Ascending aorta (tissue), 2 donors: ENCODE results near the gene PYDC1. TPM values are rescaled to one million over a fixed set of nuclear protein-coding genes. Genes with fewer than 3 reads are reported as not detected.

Experiments
- DNase-seq, 2 donors: peaks; one replicate each; pipeline ENCODE4 v3.0.0-alpha.2; 2019; ENCODE audit warnings: low spot score in 2 of 2
- H3K27ac ChIP-seq, 2 donors: fragments of 200-600 bp; sonication (generic); one replicate each; pipeline ENCODE4 v1.5.1; 2016 to 2017; ENCODE audit warnings: mild to moderate bottlenecking in 1 of 2
- H3K27me3 ChIP-seq: fragments of 200-600 bp; sonication (generic); one replicate; pipeline ENCODE4 v1.5.1; 2017
- H3K36me3 ChIP-seq, 2 donors: fragments of 200-600 bp; sonication (generic); one replicate each; pipeline ENCODE4 v1.5.1; 2016
- H3K4me1 ChIP-seq, 2 donors: fragments of 200-600 bp; sonication (generic); one replicate each; pipeline ENCODE4 v1.5.1; 2016 to 2017; ENCODE audit warnings: mild to moderate bottlenecking in 1 of 2
- H3K4me3 ChIP-seq, 2 donors: fragments of 200-600 bp; sonication (generic); one replicate each; pipeline ENCODE4 v1.5.1; 2016 to 2017; ENCODE audit warnings: mild to moderate bottlenecking in 1 of 2
- H3K9me3 ChIP-seq, 2 donors: fragments of 200-600 bp; sonication (generic); one replicate each; pipeline ENCODE4 v1.5.1; 2016
- intact Hi-C: fragments of 100-400 bp; cut with DNase I; formaldehyde crosslinking; loops from one replicate; pipeline ENCODE4 v1.15.1; 2023
- total RNA-seq: library from RNA; depleted of rRNA; stranded (reverse); fragments of >200 nt; gene quantifications from one replicate; pipeline ENCODE4 v1.1.0, GENCODE V29; 2016
- TF ChIP-seq, protein P1 (sequence below), 3 experiments: fragments of 200-600 bp in 2 of 3; fragments of 450-650 bp in 1 of 3; sonication (generic) in 2 of 3; IDR thresholded peaks; one replicate each; pipeline ENCODE4 v1.5.1; 2016 to 2019; ENCODE audit warnings: antibody characterized with exemption in 3 of 3, mild to moderate bottlenecking in 1 of 3, moderate library complexity in 1 of 3

Gene PYDC1
- total RNA-seq, 1 donor from 2014 or later = not detected

DNA sequence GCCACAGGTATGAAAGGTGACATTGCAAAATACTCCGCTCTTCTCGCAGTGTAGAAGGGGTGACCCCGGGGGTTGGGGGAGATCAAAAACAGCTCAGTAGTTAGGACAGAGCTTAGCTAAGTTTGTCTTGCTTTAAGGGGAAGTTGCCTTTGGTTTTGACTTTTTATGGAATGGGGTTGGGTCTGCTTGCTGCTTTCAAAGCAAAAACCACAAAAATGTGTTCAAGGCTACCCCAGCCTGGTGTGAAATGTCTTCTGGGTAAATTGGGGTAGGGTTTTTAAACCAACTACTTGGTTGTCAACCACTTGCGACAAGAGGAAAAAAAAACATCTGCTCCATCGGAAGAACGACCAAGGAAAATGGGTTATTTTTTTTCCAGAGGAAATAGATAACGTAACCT is 30.8 kb downstream of the PYDC1 start:
- Histone ChIP-seq H3K9me3 (no peaks in the 10 kb centered on the region), H3K27me3 (no peaks in the 10 kb centered on the region), H3K4me1 (peaks cover 5 to 27% of the 10 kb centered on the region in 2 donors), H3K36me3 (peaks cover 87 to 90% of the 10 kb centered on the region in 2 donors), H3K4me3 (no peak overlapping the region), H3K27ac (no peak overlapping the region)
- intact Hi-C loops = no loop called here
- TF ChIP-seq, protein P1, sequence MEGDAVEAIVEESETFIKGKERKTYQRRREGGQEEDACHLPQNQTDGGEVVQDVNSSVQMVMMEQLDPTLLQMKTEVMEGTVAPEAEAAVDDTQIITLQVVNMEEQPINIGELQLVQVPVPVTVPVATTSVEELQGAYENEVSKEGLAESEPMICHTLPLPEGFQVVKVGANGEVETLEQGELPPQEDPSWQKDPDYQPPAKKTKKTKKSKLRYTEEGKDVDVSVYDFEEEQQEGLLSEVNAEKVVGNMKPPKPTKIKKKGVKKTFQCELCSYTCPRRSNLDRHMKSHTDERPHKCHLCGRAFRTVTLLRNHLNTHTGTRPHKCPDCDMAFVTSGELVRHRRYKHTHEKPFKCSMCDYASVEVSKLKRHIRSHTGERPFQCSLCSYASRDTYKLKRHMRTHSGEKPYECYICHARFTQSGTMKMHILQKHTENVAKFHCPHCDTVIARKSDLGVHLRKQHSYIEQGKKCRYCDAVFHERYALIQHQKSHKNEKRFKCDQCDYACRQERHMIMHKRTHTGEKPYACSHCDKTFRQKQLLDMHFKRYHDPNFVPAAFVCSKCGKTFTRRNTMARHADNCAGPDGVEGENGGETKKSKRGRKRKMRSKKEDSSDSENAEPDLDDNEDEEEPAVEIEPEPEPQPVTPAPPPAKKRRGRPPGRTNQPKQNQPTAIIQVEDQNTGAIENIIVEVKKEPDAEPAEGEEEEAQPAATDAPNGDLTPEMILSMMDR (IDR thresholded peaks at IDR 0.05) = no peak
- DNase-seq = no peak

DNA sequence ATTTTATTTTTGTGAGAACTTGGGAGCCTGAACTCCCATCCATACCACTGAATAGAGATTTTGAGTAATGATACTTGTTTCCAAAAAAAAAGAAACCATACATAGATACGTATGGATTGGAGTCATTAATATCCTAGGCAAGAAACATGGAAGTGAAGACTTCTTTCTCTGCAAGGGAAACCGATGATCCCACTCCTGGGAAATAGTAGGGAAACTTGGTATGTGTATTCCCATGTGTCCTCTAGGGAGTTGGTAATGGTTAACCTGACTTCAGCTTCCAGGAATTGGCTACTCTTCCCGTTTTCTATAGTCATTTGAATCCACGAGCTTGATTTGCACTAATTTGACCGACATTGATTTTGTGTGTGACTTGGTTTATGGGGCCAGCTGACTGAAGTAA is 31.6 kb downstream of the PYDC1 start:
- H3K9me3 ChIP-seq = no peaks in the 10 kb centered on the region
- no peak overlapping the region for H3K27ac ChIP-seq
- TF ChIP-seq, protein P1 (IDR thresholded peaks at IDR 0.05) = no peak
- peaks cover 78 to 82% of the 10 kb centered on the region in 2 donors for H3K36me3 ChIP-seq
- peaks cover 5 to 28% of the 10 kb centered on the region in 2 donors for H3K4me1 ChIP-seq
- H3K27me3 ChIP-seq = no peaks in the 10 kb centered on the region
- intact Hi-C loops = no loop called here
- no peak overlapping the region for H3K4me3 ChIP-seq
- no peak for DNase-seq

DNA sequence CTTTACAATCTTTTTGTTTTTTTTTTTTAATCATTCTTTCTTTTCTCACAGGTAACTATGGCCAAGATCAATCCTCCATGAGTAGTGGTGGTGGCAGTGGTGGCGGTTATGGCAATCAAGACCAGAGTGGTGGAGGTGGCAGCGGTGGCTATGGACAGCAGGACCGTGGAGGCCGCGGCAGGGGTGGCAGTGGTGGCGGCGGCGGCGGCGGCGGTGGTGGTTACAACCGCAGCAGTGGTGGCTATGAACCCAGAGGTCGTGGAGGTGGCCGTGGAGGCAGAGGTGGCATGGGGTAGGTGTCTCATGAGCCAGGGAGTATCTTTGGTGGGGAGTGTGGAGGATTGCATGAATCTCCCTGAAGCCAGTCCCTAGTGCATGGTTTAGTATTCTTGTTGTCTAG is 32.0 kb downstream of the PYDC1 start:
- TF ChIP-seq, protein P1 (IDR thresholded peaks at IDR 0.05) = no peak
- Histone ChIP-seq H3K27ac (no peak overlapping the region), H3K9me3 (no peaks in the 10 kb centered on the region), H3K4me1 (peaks cover 5 to 28% of the 10 kb centered on the region in 2 donors), H3K27me3 (no peaks in the 10 kb centered on the region), H3K36me3 (peaks cover 74 to 77% of the 10 kb centered on the region in 2 donors), H3K4me3 (no peak overlapping the region)
- intact Hi-C loops = loop anchor here (5.0 kb wide), 4 partner anchors 78 to 322 kb away; partner anchors contain the start of genes BCKDK, RUSF1, VKORC1 and ZNF843
- DNase-seq = no peak

DNA sequence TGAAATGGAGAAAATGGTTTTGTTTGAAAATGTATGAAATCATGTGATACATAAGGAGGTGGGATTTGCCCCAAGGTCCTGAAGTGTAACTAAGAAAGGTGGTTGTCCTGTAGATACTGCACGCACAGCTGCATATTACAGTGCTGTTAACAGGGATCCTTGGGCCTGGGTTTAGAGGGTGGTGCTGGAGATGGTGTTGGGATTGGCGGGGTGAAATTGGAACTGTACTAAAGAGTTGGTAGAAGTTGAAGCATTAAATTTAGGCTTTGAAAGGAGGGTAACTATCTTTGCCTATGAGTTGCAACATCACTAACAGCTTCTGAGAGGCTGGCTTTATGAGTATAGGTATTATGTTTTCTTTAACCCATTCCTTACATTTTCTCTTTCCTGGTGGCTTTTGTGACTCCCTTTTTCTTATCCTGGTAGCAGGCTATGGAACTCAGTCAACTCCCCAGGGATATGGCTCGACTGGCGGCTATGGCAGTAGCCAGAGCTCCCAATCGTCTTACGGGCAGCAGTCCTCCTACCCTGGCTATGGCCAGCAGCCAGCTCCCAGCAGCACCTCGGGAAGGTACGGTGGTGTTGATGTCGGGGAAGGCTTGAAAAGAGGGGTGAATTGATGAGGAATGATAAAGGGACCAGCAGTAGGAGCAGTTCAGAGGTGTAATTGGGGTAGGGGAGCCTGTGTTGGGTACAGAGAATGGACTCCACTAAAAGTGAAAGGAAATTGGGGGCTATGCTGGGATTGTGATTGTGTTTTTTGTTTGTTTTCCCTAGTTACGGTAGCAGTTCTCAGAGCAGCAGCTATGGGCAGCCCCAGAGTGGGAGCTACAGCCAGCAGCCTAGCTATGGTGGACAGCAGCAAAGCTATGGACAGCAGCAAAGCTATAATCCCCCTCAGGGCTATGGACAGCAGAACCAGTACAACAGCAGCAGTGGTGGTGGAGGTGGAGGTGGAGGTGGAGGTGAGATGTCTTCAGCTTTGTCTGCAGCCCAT is 33.2 kb downstream of the PYDC1 start:
- no peak for DNase-seq
- Histone ChIP-seq H3K36me3 (peaks cover 62 to 66% of the 10 kb centered on the region in 2 donors), H3K9me3 (no peaks in the 10 kb centered on the region), H3K4me3 (peak overlapping the region in 1 of 2 donors; percentile 97), H3K27me3 (no peaks in the 10 kb centered on the region), H3K4me1 (peaks cover 5 to 33% of the 10 kb centered on the region in 2 donors), H3K27ac (no peak overlapping the region)
- intact Hi-C loops = loop anchor here (5.0 kb wide), 4 partner anchors 76 to 324 kb away; partner anchors contain the start of genes BCKDK, RUSF1, VKORC1 and ZNF843
- TF ChIP-seq, protein P1 (IDR thresholded peaks at IDR 0.05) = no peak

DNA sequence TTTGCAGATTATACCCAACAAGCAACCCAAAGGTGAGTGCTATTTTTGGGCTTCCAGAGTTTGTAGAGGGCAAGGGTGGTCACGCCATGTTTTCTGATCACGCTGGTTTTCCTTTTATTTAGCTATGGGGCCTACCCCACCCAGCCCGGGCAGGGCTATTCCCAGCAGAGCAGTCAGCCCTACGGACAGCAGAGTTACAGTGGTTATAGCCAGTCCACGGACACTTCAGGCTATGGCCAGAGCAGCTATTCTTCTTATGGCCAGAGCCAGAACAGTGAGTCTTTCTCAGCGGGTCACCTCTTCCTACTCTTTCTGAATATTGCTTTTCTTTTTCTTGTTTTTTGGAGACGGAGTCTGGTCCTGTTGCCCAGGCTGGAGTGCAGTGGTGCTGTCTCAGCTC is 34.5 kb downstream of the PYDC1 start:
- Histone ChIP-seq H3K36me3 (peaks cover 50 to 52% of the 10 kb centered on the region in 2 donors), H3K4me1 (peaks cover 5 to 35% of the 10 kb centered on the region in 2 donors), H3K27me3 (no peaks in the 10 kb centered on the region), H3K9me3 (no peaks in the 10 kb centered on the region), H3K4me3 (peak overlapping the region; percentile 7 to 97), H3K27ac (no peak overlapping the region)
- intact Hi-C loops = loop anchor here (5.0 kb wide), 4 partner anchors 75 to 325 kb away; partner anchors contain the start of genes BCKDK, RUSF1, VKORC1 and ZNF843
- TF ChIP-seq, protein P1 (IDR thresholded peaks at IDR 0.05) = no peak
- no peak for DNase-seq
